DOHH2 (cell line): ENCODE results near the gene DDO.

Experiments used
- H3F3A ChIP-seq: fragments of 200-600 bp; sonication (generic), shearing (Covaris generic); 2 replicates; pipeline ENCODE4 v1.6.0; 2016; ENCODE audit warnings: antibody characterized with exemption, mild to moderate bottlenecking; ENCODE audit not compliant: control insufficient read depth, insufficient read depth
- H3K27ac ChIP-seq: fragments of 200-600 bp; sonication (generic); 2 replicates; pipeline ENCODE4 v1.5.1; 2014; ENCODE audit warnings: low read depth, mild to moderate bottlenecking, low read length, moderate library complexity
- H3K27me3 ChIP-seq: fragments of 200-600 bp; sonication (generic); 2 replicates; pipeline ENCODE4 v1.6.1; 2014; ENCODE audit warnings: mild to moderate bottlenecking, low read length, mixed read lengths; ENCODE audit not compliant: control insufficient read depth
- H3K36me3 ChIP-seq: fragments of 200-600 bp; sonication (generic); 2 replicates; pipeline ENCODE4 v1.6.1; 2014; ENCODE audit warnings: mild to moderate bottlenecking, low read length, moderate library complexity, mixed read lengths; ENCODE audit not compliant: control insufficient read depth
- H3K4me1 ChIP-seq: fragments of 200-600 bp; sonication (generic); 2 replicates; pipeline ENCODE4 v1.6.1; 2014; ENCODE audit warnings: mild to moderate bottlenecking, low read length, mixed read lengths; ENCODE audit not compliant: control insufficient read depth
- H3K4me2 ChIP-seq: fragments of 200-600 bp; sonication (generic); 2 replicates; pipeline ENCODE4 v1.6.0; 2014; ENCODE audit warnings: mild to moderate bottlenecking, low read length, moderate library complexity
- H3K4me3 ChIP-seq: fragments of 200-600 bp; sonication (generic); 2 replicates; pipeline ENCODE4 v1.5.1; 2014; ENCODE audit warnings: mild to moderate bottlenecking, low read length, mixed read lengths
- H3K79me2 ChIP-seq: fragments of 200-600 bp; sonication (generic); 2 replicates; pipeline ENCODE4 v1.6.1; 2014; ENCODE audit warnings: mild to moderate bottlenecking, low read length, mixed read lengths; ENCODE audit not compliant: control insufficient read depth
- H3K9me2 ChIP-seq: fragments of 200-600 bp; sonication (generic); replicated peaks from 2 replicates; pipeline ENCODE4 v1.6.1; 2014; ENCODE audit warnings: mild to moderate bottlenecking, low read length, mixed read lengths; ENCODE audit not compliant: control insufficient read depth
- H3K9me3 ChIP-seq: fragments of 200-600 bp; sonication (generic); 2 replicates; pipeline ENCODE4 v1.6.1; 2014; ENCODE audit warnings: antibody characterized with exemption, low read length, mixed read lengths; ENCODE audit not compliant: control insufficient read depth, insufficient read depth
- H4K20me1 ChIP-seq: fragments of 200-600 bp; sonication (generic); 2 replicates; pipeline ENCODE4 v1.6.0; 2014; ENCODE audit warnings: low read depth, mild to moderate bottlenecking, antibody characterized with exemption, low read length, moderate library complexity; ENCODE audit not compliant: control insufficient read depth, insufficient read depth
- EZH2phosphoT487 ChIP-seq: fragments of 200-600 bp; sonication (generic); IDR thresholded peaks from 2 replicates; pipeline ENCODE4 v1.6.1; 2017; ENCODE audit warnings: borderline replicate concordance, mild to moderate bottlenecking, antibody characterized with exemption, low read length, moderate library complexity, mixed read lengths
- TF ChIP-seq, protein P1 (sequence below): fragments of 200-600 bp; sonication (generic); IDR thresholded peaks from one replicate; pipeline ENCODE4 v1.5.1; 2014; ENCODE audit warnings: antibody characterized with exemption, mild to moderate bottlenecking, low read depth, low read length; ENCODE audit not compliant: poor library complexity, severe bottlenecking

Gene DDO

DNA sequence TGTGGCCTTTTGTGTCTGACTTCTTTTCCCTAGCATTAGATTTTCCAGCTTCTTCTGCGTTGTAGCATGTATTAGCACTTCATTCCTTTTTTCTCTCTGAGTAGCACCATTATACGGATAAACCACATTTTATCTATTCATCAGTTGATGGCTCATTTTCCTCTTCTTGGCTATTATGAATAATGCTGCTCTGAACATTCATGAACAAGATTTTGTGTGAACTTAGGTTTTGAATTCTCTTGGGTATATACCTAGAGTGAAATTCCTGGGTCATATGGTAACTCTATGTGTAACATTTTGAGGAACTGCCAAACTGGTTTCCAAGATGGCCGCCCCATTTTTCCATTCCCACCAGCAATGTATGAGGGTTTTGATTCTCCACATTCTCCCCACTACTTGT is 32.4 kb upstream of the DDO start:
- no peaks in the 10 kb centered on the region for H3K4me1 ChIP-seq
- TF ChIP-seq, protein P1, sequence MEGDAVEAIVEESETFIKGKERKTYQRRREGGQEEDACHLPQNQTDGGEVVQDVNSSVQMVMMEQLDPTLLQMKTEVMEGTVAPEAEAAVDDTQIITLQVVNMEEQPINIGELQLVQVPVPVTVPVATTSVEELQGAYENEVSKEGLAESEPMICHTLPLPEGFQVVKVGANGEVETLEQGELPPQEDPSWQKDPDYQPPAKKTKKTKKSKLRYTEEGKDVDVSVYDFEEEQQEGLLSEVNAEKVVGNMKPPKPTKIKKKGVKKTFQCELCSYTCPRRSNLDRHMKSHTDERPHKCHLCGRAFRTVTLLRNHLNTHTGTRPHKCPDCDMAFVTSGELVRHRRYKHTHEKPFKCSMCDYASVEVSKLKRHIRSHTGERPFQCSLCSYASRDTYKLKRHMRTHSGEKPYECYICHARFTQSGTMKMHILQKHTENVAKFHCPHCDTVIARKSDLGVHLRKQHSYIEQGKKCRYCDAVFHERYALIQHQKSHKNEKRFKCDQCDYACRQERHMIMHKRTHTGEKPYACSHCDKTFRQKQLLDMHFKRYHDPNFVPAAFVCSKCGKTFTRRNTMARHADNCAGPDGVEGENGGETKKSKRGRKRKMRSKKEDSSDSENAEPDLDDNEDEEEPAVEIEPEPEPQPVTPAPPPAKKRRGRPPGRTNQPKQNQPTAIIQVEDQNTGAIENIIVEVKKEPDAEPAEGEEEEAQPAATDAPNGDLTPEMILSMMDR, result no peak
- TF ChIP-seq EZH2phosphoT487, result no peak
- no peak overlapping the region for H3K4me3 ChIP-seq
- no peaks in the 10 kb centered on the region for H4K20me1 ChIP-seq
- no peaks in the 10 kb centered on the region for H3F3A ChIP-seq
- H3K4me2 ChIP-seq, result no peak overlapping the region
- H3K36me3 ChIP-seq, result no peaks in the 10 kb centered on the region
- H3K27ac ChIP-seq, result no peak overlapping the region
- H3K79me2 ChIP-seq, result no peaks in the 10 kb centered on the region
- no peaks in the 10 kb centered on the region for H3K9me2 ChIP-seq
- no peaks in the 10 kb centered on the region for H3K9me3 ChIP-seq
- peaks cover under 1% of the 10 kb centered on the region; the same call in 1 of the 2 replicates for H3K27me3 ChIP-seq

DNA sequence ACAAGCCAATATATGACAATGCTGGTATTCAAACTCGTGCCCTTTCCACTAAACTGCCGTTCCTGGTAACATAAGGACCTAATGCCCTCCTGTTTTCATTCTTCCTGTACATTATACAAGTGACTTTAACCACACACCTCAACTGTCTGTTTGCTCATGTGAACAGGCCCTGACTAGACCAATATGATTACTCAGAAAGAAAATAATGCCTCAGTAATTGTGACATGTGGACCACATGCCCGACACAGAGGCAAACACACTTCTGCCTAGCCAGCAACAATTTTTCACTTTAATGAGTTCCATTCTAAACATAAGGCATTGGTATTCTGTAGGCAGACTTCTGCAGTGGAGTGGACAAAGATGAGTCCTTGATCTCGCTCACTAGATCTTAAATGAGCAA is 31.0 kb upstream of the DDO start:
- no peak overlapping the region for H3K27ac ChIP-seq
- no peaks in the 10 kb centered on the region for H3K36me3 ChIP-seq
- H3K27me3 ChIP-seq, result peaks cover 4% of the 10 kb centered on the region; the same call in 1 of the 2 replicates
- H3K9me3 ChIP-seq, result no peaks in the 10 kb centered on the region
- H3F3A ChIP-seq, result no peaks in the 10 kb centered on the region
- H3K4me2 ChIP-seq, result no peak overlapping the region
- H3K79me2 ChIP-seq, result no peaks in the 10 kb centered on the region
- no peaks in the 10 kb centered on the region for H3K9me2 ChIP-seq
- no peak for TF ChIP-seq EZH2phosphoT487
- TF ChIP-seq, protein P1, result no peak
- H4K20me1 ChIP-seq, result no peaks in the 10 kb centered on the region
- no peak overlapping the region for H3K4me3 ChIP-seq
- no peaks in the 10 kb centered on the region for H3K4me1 ChIP-seq

DNA sequence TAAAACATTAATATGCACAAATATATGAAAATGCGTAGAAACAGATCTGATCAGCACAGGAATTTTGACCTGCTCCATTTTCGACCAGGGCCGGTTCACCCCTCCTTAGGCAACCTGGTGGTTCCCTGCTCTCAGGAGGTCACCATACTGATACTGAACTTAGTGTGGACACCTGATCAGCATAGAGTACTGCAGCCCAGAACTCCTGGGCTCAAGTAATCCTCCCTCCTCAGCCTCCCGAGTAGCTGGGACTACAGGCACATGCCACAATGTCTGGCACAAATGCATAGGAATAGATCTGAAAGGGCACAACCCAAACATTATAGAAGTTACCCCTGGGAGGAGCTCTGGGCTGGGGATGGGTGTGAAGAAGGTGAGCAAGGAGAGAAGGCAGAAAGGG is 24.7 kb upstream of the DDO start:
- Histone ChIP-seq H3K36me3 (no peaks in the 10 kb centered on the region), H3F3A (no peaks in the 10 kb centered on the region), H3K27me3 (peaks cover 12% of the 10 kb centered on the region; the same call in 1 of the 2 replicates), H3K4me1 (no peaks in the 10 kb centered on the region), H3K79me2 (no peaks in the 10 kb centered on the region), H3K27ac (no peak overlapping the region), H3K9me3 (no peaks in the 10 kb centered on the region), H3K4me2 (no peak overlapping the region), H4K20me1 (no peaks in the 10 kb centered on the region), H3K9me2 (no peaks in the 10 kb centered on the region), H3K4me3 (no peak overlapping the region)
- TF ChIP-seq EZH2phosphoT487, result no peak

DNA sequence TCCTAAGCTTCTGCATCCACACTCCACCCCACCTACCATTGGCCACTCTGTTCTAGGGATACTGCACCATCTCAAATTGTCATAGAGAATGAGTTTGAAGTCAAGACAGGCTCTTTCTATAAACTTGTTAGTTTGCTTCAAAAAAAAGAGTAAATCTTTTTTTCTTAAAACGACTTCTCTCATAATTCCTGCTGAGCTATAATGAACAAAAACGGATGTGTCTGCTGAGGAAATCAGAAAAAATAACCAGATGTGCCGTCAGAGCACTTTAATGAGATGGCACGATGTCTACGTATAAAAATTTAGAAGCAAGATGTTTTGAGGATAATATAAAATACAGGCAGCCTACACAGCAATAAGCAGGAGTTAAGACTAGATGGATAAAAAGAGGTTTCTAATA is 24.0 kb upstream of the DDO start:
- Histone ChIP-seq H3K27me3 (peaks cover 12% of the 10 kb centered on the region; the same call in 1 of the 2 replicates), H3K9me2 (no peaks in the 10 kb centered on the region), H3K36me3 (no peaks in the 10 kb centered on the region), H4K20me1 (no peaks in the 10 kb centered on the region), H3K4me2 (no peak overlapping the region), H3K9me3 (no peaks in the 10 kb centered on the region), H3K4me3 (no peak overlapping the region), H3F3A (no peaks in the 10 kb centered on the region), H3K27ac (no peak overlapping the region), H3K4me1 (no peaks in the 10 kb centered on the region), H3K79me2 (no peaks in the 10 kb centered on the region)
- TF ChIP-seq, protein P1, result no peak
- TF ChIP-seq EZH2phosphoT487, result no peak
